Measurements from ENCODE around the gene CAMTA1.

Gene CAMTA1

GRCh38 chr1:7334475-7335035 is 549.3 kb downstream of the CAMTA1 start:
- DNase-seq (ENCODE audit: low read depth in 2 of 2) = no peak

GRCh38 chr1:7335224-7335879 is 550.1 kb downstream of the CAMTA1 start:
- DNase-seq (ENCODE audit: low read depth in 2 of 2) = no peak

GRCh38 chr1:7338439-7338838 is 553.2 kb downstream of the CAMTA1 start:
- DNase-seq (ENCODE audit: low read depth in 2 of 2) = no peak

- DNase-seq (ENCODE audit: low read depth in 2 of 2) = no peak
These were observed 553.8 kb downstream of the CAMTA1 start for GRCh38 chr1:7339014-7339413.

- DNase-seq (ENCODE audit: low read depth in 2 of 2) = no peak
These were observed 554.7 kb downstream of the CAMTA1 start for GRCh38 chr1:7339953-7340352.

GRCh38 chr1:7341145-7341905 is 556.1 kb downstream of the CAMTA1 start:
- DNase-seq (ENCODE audit: low read depth in 2 of 2) = no peak

- no peak for DNase-seq (ENCODE audit: low read depth in 2 of 2)
These were observed 558.6 kb downstream of the CAMTA1 start for GRCh38 chr1:7343882-7344281.

GRCh38 chr1:7344299-7344698 is 559.0 kb downstream of the CAMTA1 start:
- no peak for DNase-seq (ENCODE audit: low read depth in 2 of 2)

GRCh38 chr1:7345516-7345915 is 560.3 kb downstream of the CAMTA1 start:
- DNase-seq (ENCODE audit: low read depth in 2 of 2) = no peak

GRCh38 chr1:7346070-7346596 is 560.9 kb downstream of the CAMTA1 start:
- no peak for DNase-seq (ENCODE audit: low read depth in 2 of 2)

GRCh38 chr1:7346600-7347570 is 561.6 kb downstream of the CAMTA1 start:
- no peak for DNase-seq (ENCODE audit: low read depth in 2 of 2)

GRCh38 chr1:7348073-7348472 is 562.8 kb downstream of the CAMTA1 start:
- no peak for DNase-seq (ENCODE audit: low read depth in 2 of 2)

- no peak for DNase-seq (ENCODE audit: low read depth in 2 of 2)
These were observed 563.3 kb downstream of the CAMTA1 start for GRCh38 chr1:7348580-7348979.

GRCh38 chr1:7350804-7351203 is 565.5 kb downstream of the CAMTA1 start:
- DNase-seq (ENCODE audit: low read depth in 2 of 2) = no peak

GRCh38 chr1:7351649-7352048 is 566.4 kb downstream of the CAMTA1 start:
- no peak for DNase-seq (ENCODE audit: low read depth in 2 of 2)

GRCh38 chr1:7352364-7352763 is 567.1 kb downstream of the CAMTA1 start:
- DNase-seq (ENCODE audit: low read depth in 2 of 2) = no peak

GRCh38 chr1:7352974-7353373 is 567.7 kb downstream of the CAMTA1 start:
- no peak for DNase-seq (ENCODE audit: low read depth in 2 of 2)

- no peak for DNase-seq (ENCODE audit: low read depth in 2 of 2)
These were observed 570.4 kb downstream of the CAMTA1 start for GRCh38 chr1:7355646-7356045.

GRCh38 chr1:7356079-7356478 is 570.8 kb downstream of the CAMTA1 start:
- no peak for DNase-seq (ENCODE audit: low read depth in 2 of 2)

GRCh38 chr1:7358425-7358824 is 573.2 kb downstream of the CAMTA1 start:
- no peak for DNase-seq (ENCODE audit: low read depth in 2 of 2)

- DNase-seq (ENCODE audit: low read depth in 2 of 2) = no peak
These were observed 575.3 kb downstream of the CAMTA1 start for GRCh38 chr1:7360526-7360925.

- DNase-seq (ENCODE audit: low read depth in 2 of 2) = no peak
These were observed 577.7 kb downstream of the CAMTA1 start for GRCh38 chr1:7362947-7363346.
